ENCODE results near the gene C19orf38.

Gene C19orf38

GRCh38 chr19:10916602-10917001, 68.4 kb downstream of the C19orf38 start:
- H3K27ac ChIP-seq: no peak overlapping the region
- TF ChIP-seq CTCF (IDR thresholded peaks at IDR 0.05) (no peak), ZFX (IDR thresholded peaks at IDR 0.05; ENCODE audit: borderline replicate concordance) (no peak)

- TF ChIP-seq CTCF (IDR thresholded peaks at IDR 0.05) (no peak), ZFX (IDR thresholded peaks at IDR 0.05; ENCODE audit: borderline replicate concordance) (no peak)
- H3K27ac ChIP-seq: no peak overlapping the region
Observed at GRCh38 chr19:10918359-10918758, 70.1 kb downstream of the C19orf38 start.
